Upper lobe of left lung (tissue), 4 donors: Measurements from ENCODE around the gene KMT2B.

Experiments
- CTCF ChIP-seq, 6 experiments: fragments of 450-650 bp in 4 of 6; fragments of 200-600 bp in 2 of 6; sonication (generic) in 2 of 6; IDR thresholded peaks; one replicate each; pipeline ENCODE4 v1.5.1; 2016 to 2019; ENCODE audit warnings: antibody characterized with exemption in 6 of 6
- POLR2A ChIP-seq, 4 donors: fragments of 450-650 bp; IDR thresholded peaks; one replicate each; pipeline ENCODE4 v1.5.1; 2016 to 2017; ENCODE audit warnings: antibody characterized with exemption in 4 of 4, mild to moderate bottlenecking in 2 of 4
- POLR2AphosphoS5 ChIP-seq, 2 donors: sonication (generic); formaldehyde crosslinking; IDR thresholded peaks; one replicate each; pipeline ENCODE4 v1.5.1; 2017; ENCODE audit warnings: antibody characterized with exemption in 2 of 2

- no peak for TF ChIP-seq POLR2AphosphoS5 (IDR thresholded peaks at IDR 0.05)
- no peak for TF ChIP-seq CTCF (IDR thresholded peaks at IDR 0.05)
- TF ChIP-seq POLR2A (IDR thresholded peaks at IDR 0.05) = no peak
Observed at GRCh38 chr19:35785339-35785627, 67.5 kb downstream of the KMT2B start.
